Stimulated activated naive CD8-positive, alpha-beta T cell treated with anti-CD3 and anti-CD28 coated beads, Interleukin-15, Interleukin-2, amounts not matched to agents 100 U/mL and 50 U/mL, for 24 hours (primary cell): Measurements from ENCODE around the gene CIDEB.

Experiments
- ATAC-seq: fragments of 150-1000 bp; cut with Tn5 transposase; one replicate; pipeline ENCODE4 v1.10.0; 2021
- DNase-seq: peaks from one replicate; pipeline ENCODE4 v3.0.0; 2021

Gene CIDEB

GRCh38 chr14:24290746-24291145 is 17.0 kb downstream of the CIDEB start:
- no peak for ATAC-seq
- no peak for DNase-seq

GRCh38 chr14:24289649-24290280 is 18.0 kb downstream of the CIDEB start:
- DNase-seq: peak; percentile 73

GRCh38 chr14:24286996-24287395 is 20.8 kb downstream of the CIDEB start:
- no peak for ATAC-seq
- DNase-seq: no peak

More at GRCh38 chr14:24289649-24290280, 18.0 kb downstream of the CIDEB start:
- ATAC-seq: peak; percentile 99

GRCh38 chr14:24285351-24285750 is 22.4 kb downstream of the CIDEB start:
- ATAC-seq (no peak), DNase-seq (no peak)

- ATAC-seq: no peak
- no peak for DNase-seq
Measured at GRCh38 chr14:24284501-24285035, 23.2 kb downstream of the CIDEB start.

GRCh38 chr14:24283796-24284460 is 23.8 kb downstream of the CIDEB start:
- no peak for ATAC-seq
- no peak for DNase-seq

GRCh38 chr14:24282736-24283135 is 25.0 kb downstream of the CIDEB start:
- no peak for DNase-seq
- ATAC-seq: no peak

GRCh38 chr14:24281636-24282035 is 26.1 kb downstream of the CIDEB start:
- ATAC-seq (no peak), DNase-seq (no peak)

- DNase-seq (no peak), ATAC-seq (no peak)
Measured at GRCh38 chr14:24280797-24281460, 26.8 kb downstream of the CIDEB start.

- peak; percentile 95 for ATAC-seq
- DNase-seq: peak; percentile 71
Measured at GRCh38 chr14:24279301-24280186, 28.2 kb downstream of the CIDEB start.

- DNase-seq (no peak), ATAC-seq (no peak)
Measured at GRCh38 chr14:24278424-24278823, 29.4 kb downstream of the CIDEB start.

GRCh38 chr14:24277606-24278321 is 30.0 kb downstream of the CIDEB start:
- DNase-seq (peak; percentile 33), ATAC-seq (no peak)

GRCh38 chr14:24277071-24277470 is 30.7 kb downstream of the CIDEB start:
- DNase-seq (no peak), ATAC-seq (no peak)

- ATAC-seq: peak; percentile 61
- DNase-seq: peak; percentile 53
Measured at GRCh38 chr14:24274101-24274543, 33.7 kb downstream of the CIDEB start.

GRCh38 chr14:24273422-24273998 is 34.3 kb downstream of the CIDEB start:
- no peak for ATAC-seq
- DNase-seq: no peak

- DNase-seq: no peak
- no peak for ATAC-seq
Measured at GRCh38 chr14:24272467-24272866, 35.3 kb downstream of the CIDEB start.

- ATAC-seq (no peak), DNase-seq (no peak)
Measured at GRCh38 chr14:24271834-24272263, 35.9 kb downstream of the CIDEB start.

- peak; percentile 88 for ATAC-seq
Measured at GRCh38 chr14:24271134-24271833, 36.5 kb downstream of the CIDEB start, which contains the start of gene RABGGTA. TSS of gene RABGGTA (minus strand) at chr14:24271597. CDS start at chr14:24271115, 482 bp downstream.

GRCh38 chr14:24270537-24271133 is 37.1 kb downstream of the CIDEB start:
- ATAC-seq: no peak

More at GRCh38 chr14:24271134-24271833, 36.5 kb downstream of the CIDEB start, which contains the start of gene RABGGTA:
- peak; percentile 90 for DNase-seq

More at GRCh38 chr14:24270537-24271133, 37.1 kb downstream of the CIDEB start:
- no peak for DNase-seq
